CD4-positive, CD25-positive, alpha-beta regulatory T cell (primary cell): ENCODE data around the gene ULK1. TPM values are rescaled to one million over a fixed set of nuclear protein-coding genes. Genes with fewer than 3 reads are reported as not detected.

ENCODE experiments used
- ATAC-seq, 2 donors: fragments of 150-1000 bp; cut with Tn5 transposase; one replicate each; pipeline ENCODE4 v1.10.0; 2021; ENCODE audit warnings: low read depth in 2 of 2, moderate number of reproducible peaks in 2 of 2, moderate library complexity in 1 of 2
- DNase-seq, 3 donors: peaks; one replicate each; pipeline versions ENCODE4 v3.0.0 to v3.0.0-alpha.2; 2012 to 2022; ENCODE audit warnings: mixed read lengths in 1 of 3
- H3K27ac ChIP-seq: one replicate; pipeline ENCODE4 v1.7.0; 2013; ENCODE audit warnings: mild to moderate bottlenecking, low read length; ENCODE audit not compliant: insufficient read depth, poor library complexity, severe bottlenecking
- H3K27me3 ChIP-seq: one replicate; pipeline ENCODE4 v1.7.0; 2013; ENCODE audit warnings: low read length; ENCODE audit not compliant: control insufficient read depth, insufficient read depth
- H3K36me3 ChIP-seq: one replicate; pipeline ENCODE4 v1.7.0; 2013; ENCODE audit warnings: mild to moderate bottlenecking, low read length, moderate library complexity; ENCODE audit not compliant: control insufficient read depth, insufficient read depth
- H3K4me1 ChIP-seq: 2 replicates; pipeline ENCODE4 v1.7.0; 2013; ENCODE audit warnings: mild to moderate bottlenecking, low read length; ENCODE audit not compliant: insufficient read depth, control insufficient read depth, poor library complexity, severe bottlenecking
- H3K4me3 ChIP-seq: one replicate; pipeline ENCODE4 v1.7.0; 2013; ENCODE audit warnings: low read depth, mild to moderate bottlenecking, low read length, moderate library complexity
- H3K9me3 ChIP-seq, 2 experiments: 1 replicate in 1 of 2; 2 replicates in 1 of 2; pipeline ENCODE4 v1.7.0; 2013; ENCODE audit warnings: low read length in 2 of 2, mild to moderate bottlenecking in 1 of 2, moderate library complexity in 1 of 2; ENCODE audit not compliant: control insufficient read depth in 2 of 2
- H3K27ac Mint-ChIP-seq, 3 donors: one replicate each; pipeline ENCODE4 v1.8.0; 2020 to 2022; ENCODE audit warnings: mild to moderate bottlenecking in 3 of 3, mixed read lengths in 3 of 3, moderate library complexity in 2 of 3
- H3K27me3 Mint-ChIP-seq: one replicate; pipeline ENCODE4 v1.8.0; 2022; ENCODE audit warnings: mild to moderate bottlenecking, mixed read lengths
- H3K36me3 Mint-ChIP-seq: one replicate; pipeline ENCODE4 v1.8.0; 2020; ENCODE audit warnings: mixed read lengths
- H3K4me1 Mint-ChIP-seq, 4 donors: one replicate each; pipeline ENCODE4 v1.8.0; 2020 to 2022; ENCODE audit warnings: mixed read lengths in 4 of 4, mild to moderate bottlenecking in 1 of 4
- H3K4me3 Mint-ChIP-seq, 4 donors: one replicate each; pipeline ENCODE4 v1.8.0; 2020 to 2022; ENCODE audit warnings: mild to moderate bottlenecking in 4 of 4, mixed read lengths in 4 of 4, moderate library complexity in 3 of 4
- H3K9me3 Mint-ChIP-seq, 7 donors: one replicate each; pipeline ENCODE4 v1.8.0; 2020 to 2022; ENCODE audit warnings: mixed read lengths in 7 of 7, mild to moderate bottlenecking in 3 of 7, moderate library complexity in 2 of 7
- polyA plus RNA-seq, 4 donors: library from polyadenylated mRNA; unstranded; fragments of 300-500 nt; fragmentation: Illumina TruSeq; gene quantifications; one replicate each; pipeline ENCODE4 v1.2.3, GENCODE V29; 2021
- total RNA-seq: library from RNA; stranded (reverse); gene quantifications from one replicate; pipeline ENCODE4 v1.2.3, GENCODE V29; 2022

The ULK1 gene
- total and polyA plus RNA-seq, 5 donors from 2014 or later = 0.20 to 90.0 (median 0.46) TPM

DNA sequence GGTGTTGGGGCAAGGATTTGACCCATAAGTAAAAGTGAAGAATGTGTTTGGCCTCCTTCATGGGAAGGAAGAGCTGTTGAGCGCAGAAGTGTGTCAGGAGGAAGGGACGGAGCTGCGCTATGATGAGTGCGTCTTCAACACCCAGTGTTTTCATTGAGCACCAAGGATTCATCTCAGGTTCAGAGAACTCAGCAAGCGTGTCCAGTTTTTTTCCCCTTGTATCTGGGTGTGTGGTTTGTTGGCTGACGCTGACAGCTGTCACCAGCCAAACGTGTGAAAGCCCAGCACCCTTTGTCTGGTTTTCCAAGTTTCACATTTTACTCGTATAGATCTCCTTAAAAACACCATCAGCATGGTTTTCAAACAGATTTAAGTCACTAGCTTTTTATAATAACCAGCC, 67.6 kb downstream of the ULK1 start:
- H3K27me3 Mint-ChIP-seq = no peaks in the 10 kb centered on the region
- H3K4me1 Mint-ChIP-seq = peaks cover 42 to 66% (median 55%) of the 10 kb centered on the region in 4 donors
- peaks cover 11% of the 10 kb centered on the region for H3K36me3 Mint-ChIP-seq
- ATAC-seq (no peak), DNase-seq (no peak)
- H3K27ac ChIP-seq = no peak overlapping the region
- no peak overlapping the region for H3K4me3 ChIP-seq
- no peaks in the 10 kb centered on the region for H3K9me3 ChIP-seq
- peaks cover 18% of the 10 kb centered on the region for H3K36me3 ChIP-seq
- H3K4me1 ChIP-seq = peaks cover 17% of the 10 kb centered on the region
- no peaks in the 10 kb centered on the region for H3K9me3 Mint-ChIP-seq
- peak overlapping the region in 2 of 3 donors; percentile 27 to 62 for H3K27ac Mint-ChIP-seq
- no peaks in the 10 kb centered on the region for H3K27me3 ChIP-seq
- H3K4me3 Mint-ChIP-seq = no peak overlapping the region

DNA sequence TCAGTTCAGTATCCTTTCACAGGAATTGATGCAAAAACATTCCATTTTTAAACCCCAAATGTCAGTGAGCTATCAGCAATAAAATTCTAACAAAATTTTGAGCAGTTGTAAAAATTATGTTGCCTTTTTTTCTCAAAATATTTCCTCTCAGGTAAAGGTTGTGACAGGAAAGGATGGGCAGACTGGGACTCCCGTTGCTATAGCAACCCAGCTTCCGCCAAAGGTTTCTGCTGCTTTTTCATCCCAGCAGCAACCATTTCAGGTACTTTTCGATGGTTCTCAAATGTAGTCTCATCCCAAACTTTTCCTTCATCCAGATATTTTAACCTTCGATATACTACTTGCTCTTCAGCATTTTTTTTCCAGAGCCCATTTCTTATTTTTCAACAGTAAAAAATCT, 69.0 kb downstream of the ULK1 start:
- Mint-ChIP-seq H3K4me3 (peak overlapping the region; percentile 12 to 66 (median 36)), H3K27ac (peak overlapping the region in 2 of 3 donors; percentile 27 to 81), H3K4me1 (peaks cover 35 to 66% (median 57%) of the 10 kb centered on the region in 4 donors), H3K9me3 (no peaks in the 10 kb centered on the region), H3K27me3 (no peaks in the 10 kb centered on the region), H3K36me3 (peaks cover 13% of the 10 kb centered on the region)
- H3K4me3 ChIP-seq = peak overlapping the region; percentile 11
- peak overlapping the region; percentile 57 for H3K27ac ChIP-seq
- H3K9me3 ChIP-seq = no peaks in the 10 kb centered on the region
- peaks cover 18% of the 10 kb centered on the region for H3K36me3 ChIP-seq
- peaks cover 14% of the 10 kb centered on the region for H3K4me1 ChIP-seq
- no peaks in the 10 kb centered on the region for H3K27me3 ChIP-seq
- DNase-seq (peak in 2 of 3 donors; percentile 42 to 55), ATAC-seq (no peak)

- no peak overlapping the region for H3K27ac ChIP-seq
- no peak overlapping the region for H3K4me3 ChIP-seq
- H3K36me3 ChIP-seq = peaks cover 18% of the 10 kb centered on the region
- H3K9me3 Mint-ChIP-seq = no peaks in the 10 kb centered on the region
- H3K36me3 Mint-ChIP-seq = peaks cover 14% of the 10 kb centered on the region
- H3K27ac Mint-ChIP-seq = peak overlapping the region in 2 of 3 donors; percentile 24 to 76
- H3K4me1 ChIP-seq = peaks cover 18% of the 10 kb centered on the region
- no peak for DNase-seq
- H3K27me3 Mint-ChIP-seq = no peaks in the 10 kb centered on the region
- ATAC-seq = no peak
- peak overlapping the region in 1 of 4 donors; percentile 2 for H3K4me3 Mint-ChIP-seq
- H3K27me3 ChIP-seq = no peaks in the 10 kb centered on the region
- peaks cover 46 to 64% (median 56%) of the 10 kb centered on the region in 4 donors for H3K4me1 Mint-ChIP-seq
- no peaks in the 10 kb centered on the region for H3K9me3 ChIP-seq
Observed at GRCh38 chr12:131965073-131965472, 70.7 kb downstream of the ULK1 start.

- Mint-ChIP-seq H3K9me3 (no peaks in the 10 kb centered on the region), H3K27ac (peak overlapping the region in 2 of 3 donors; percentile 38 to 84), H3K27me3 (no peaks in the 10 kb centered on the region), H3K36me3 (peaks cover 20% of the 10 kb centered on the region), H3K4me1 (peaks cover 21 to 47% (median 41%) of the 10 kb centered on the region in 4 donors), H3K4me3 (peak overlapping the region in 1 of 4 donors; percentile 15)
- DNase-seq (no peak), ATAC-seq (no peak)
- no peaks in the 10 kb centered on the region for H3K9me3 ChIP-seq
- H3K36me3 ChIP-seq = peaks cover 4% of the 10 kb centered on the region
- no peak overlapping the region for H3K4me3 ChIP-seq
- H3K4me1 ChIP-seq = peaks cover 4% of the 10 kb centered on the region
- no peaks in the 10 kb centered on the region for H3K27me3 ChIP-seq
- no peak overlapping the region for H3K27ac ChIP-seq
Observed at GRCh38 chr12:131971226-131971625, 76.8 kb downstream of the ULK1 start.

Other genes with a start within 250 kb of the ULK1 start
- 105 TPM for gene SFSWAP, start 183.5 kb upstream of the ULK1 start, total RNA-seq
- 10 to 100 TPM; 14.6 to 18.6 (median 18.2) TPM for gene SFSWAP, start 183.5 kb upstream of the ULK1 start, polyA plus RNA-seq
- not detected for gene MMP17, start 66.2 kb upstream of the ULK1 start, total RNA-seq
- gene MMP17, start 66.2 kb upstream of the ULK1 start, polyA plus RNA-seq = under 1 TPM in 1 of 4 donors, not detected in 3; 0.51 TPM
- 26.0 TPM for gene PUS1, start 34.7 kb downstream of the ULK1 start, total RNA-seq
- 10 to 100 TPM; 14.0 to 18.6 (median 17.3) TPM for gene PUS1, start 34.7 kb downstream of the ULK1 start, polyA plus RNA-seq
- 77.9 TPM for gene EP400, start 55.3 kb downstream of the ULK1 start, total RNA-seq
- 1 to 10 TPM; 1.2 to 2.1 (median 1.6) TPM for gene EP400, start 55.3 kb downstream of the ULK1 start, polyA plus RNA-seq
- gene DDX51, start 249.7 kb downstream of the ULK1 start, total RNA-seq = 41.2 TPM
- gene DDX51, start 249.7 kb downstream of the ULK1 start, polyA plus RNA-seq = 1 to 10 TPM; 4.8 to 7.6 (median 6.1) TPM
- 17.0 TPM for gene NOC4L, start 249.8 kb downstream of the ULK1 start, total RNA-seq
- gene NOC4L, start 249.8 kb downstream of the ULK1 start, polyA plus RNA-seq = 10 to 100 TPM; 18.9 to 26.9 (median 22.2) TPM